A549 (cell line): ENCODE data around the gene PKP4. TPM values are rescaled to one million over a fixed set of nuclear protein-coding genes. Genes with fewer than 3 reads are reported as not detected.

Experiments used
- ATAC-seq, 2 experiments: fragments of 200-7000 bp in 1 of 2; fragments of >200 bp in 1 of 2; cut with Nextera tagmentation in 1 of 2; cut with Tn5 transposase in 1 of 2; 3 replicates each; pipeline versions ENCODE4 v1.8.0 to v1.9.1; 2018 to 2020; ENCODE audit warnings: mild to moderate bottlenecking in 1 of 2, moderate library complexity in 1 of 2
- CTCF ChIA-PET: fragments of 300-600 bp; sonication (Branson Sonifier 250); formaldehyde crosslinking; extraction: SDS; loops from one replicate; lab custom pipeline; 2021; ENCODE audit warnings: antibody characterized with exemption, inconsistent platforms; lab: Yijun Ruan, JAX
- POLR2A ChIA-PET: fragments of 350-600 bp; formaldehyde crosslinking; extraction: SDS; loops from one replicate; lab custom pipeline; 2021; ENCODE audit warnings: antibody characterized with exemption, inconsistent platforms; lab: Yijun Ruan, JAX
- DNase-seq, 2 experiments: peaks; one replicate each; pipeline versions ENCODE4 v3.0.0 to v3.0.0-alpha.2; 2011 to 2016; ENCODE audit warnings: low read depth in 1 of 2, low spot score in 1 of 2
- FAIRE-seq: peaks from 2 replicates; lab custom pipeline; 2011; peaks lifted over from hg19 to GRCh38; lab: Jason Lieb, UNC
- H3K27ac ChIP-seq, 2 experiments: fragments of >200 bp; sonication (Bioruptor Twin); formaldehyde crosslinking; 3 replicates each; pipeline ENCODE4 v1.5.1; 2016 to 2017
- H3K4me1 ChIP-seq: fragments of >200 bp; sonication (Bioruptor Twin); formaldehyde crosslinking; 3 replicates; pipeline ENCODE4 v1.6.1; 2016
- H3K4me2 ChIP-seq: fragments of >200 bp; sonication (Bioruptor Twin); formaldehyde crosslinking; 3 replicates; pipeline ENCODE4 v1.6.1; 2016
- H3K4me3 ChIP-seq: fragments of >200 bp; sonication (Bioruptor Twin); formaldehyde crosslinking; 3 replicates; pipeline ENCODE4 v1.5.1; 2016
- H3K9me3 ChIP-seq: fragments of >200 bp; sonication (Bioruptor Twin); formaldehyde crosslinking; 3 replicates; pipeline ENCODE4 v1.6.1; 2016
- CBX8 ChIP-seq: fragments of 200-600 bp; sonication (generic); IDR thresholded peaks from 2 replicates; pipeline ENCODE4 v1.6.1; 2016
- CEBPB ChIP-seq, 2 experiments: fragments of >200 bp in 1 of 2; sonication (Bioruptor Twin) in 1 of 2; formaldehyde crosslinking in 1 of 2; IDR thresholded peaks; 2 replicates each; pipeline ENCODE4 v1.6.1; 2012 to 2016
- CTCF ChIP-seq: fragments of >200 bp; sonication (Bioruptor Twin); formaldehyde crosslinking; IDR thresholded peaks from 3 replicates; pipeline ENCODE4 v1.5.1; 2016
- EHF ChIP-seq: fragments of 250-450 bp; sonication (Bioruptor Pico); IDR thresholded peaks from 2 replicates; pipeline ENCODE4 v1.5.0; 2020; ENCODE audit warnings: mild to moderate bottlenecking
- EHMT2 ChIP-seq: fragments of 200-600 bp; sonication (generic); IDR thresholded peaks from 2 replicates; pipeline ENCODE4 v1.6.1; 2016; ENCODE audit warnings: antibody characterized with exemption, low read depth, mild to moderate bottlenecking, moderate library complexity
- JUN ChIP-seq, 2 experiments: fragments of >200 bp; sonication (Bioruptor Twin); formaldehyde crosslinking; IDR thresholded peaks; 2 replicates in 1 of 2; 3 replicates in 1 of 2; pipeline ENCODE4 v1.6.1; 2016 to 2017
- MYC ChIP-seq: IDR thresholded peaks from 2 replicates; pipeline ENCODE4 v1.6.1; 2012; ENCODE audit warnings: mild to moderate bottlenecking, inconsistent platforms, low read length, improper control_type of control experiment, borderline replicate concordance
- NR3C1 ChIP-seq: fragments of >200 bp; sonication (Bioruptor Twin); formaldehyde crosslinking; IDR thresholded peaks from 3 replicates; pipeline ENCODE4 v1.6.1; 2017
- POLR2A ChIP-seq: IDR thresholded peaks from 2 replicates; pipeline ENCODE4 v1.6.1; 2012; ENCODE audit warnings: mild to moderate bottlenecking, low read length
- RCOR1 ChIP-seq: fragments of 150-350 bp; IDR thresholded peaks from 2 replicates; pipeline ENCODE4 v1.6.1; 2014; ENCODE audit warnings: antibody characterized with exemption, low read length, low read depth
- REST ChIP-seq: fragments of 200-600 bp; sonication (generic); IDR thresholded peaks from 2 replicates; pipeline ENCODE4 v1.6.1; 2016; ENCODE audit warnings: antibody characterized with exemption, mild to moderate bottlenecking, moderate library complexity
- SREBF2 ChIP-seq: fragments of 450-650 bp; IDR thresholded peaks from 2 replicates; pipeline ENCODE4 v1.6.1; 2014; ENCODE audit warnings: mild to moderate bottlenecking, moderate library complexity
- ZC3H11A ChIP-seq: fragments of 450-650 bp; IDR thresholded peaks from 2 replicates; pipeline ENCODE4 v1.6.1; 2014; ENCODE audit warnings: antibody characterized with exemption, mild to moderate bottlenecking
- ZNF302 ChIP-seq: fragments of 250-450 bp; sonication (Bioruptor Pico); IDR thresholded peaks from 2 replicates; pipeline ENCODE4 v1.9.0; 2021; ENCODE audit warnings: inconsistent platforms, mild to moderate bottlenecking, moderate library complexity
- WGBS: methylation state at CpG from one replicate; pipeline ENCODE4 v1.1.6; 2017; ENCODE audit errors: missing lambda C conversion rate; 5-methylcytosine and 5-hydroxymethylcytosine counted together
- polyA plus RNA-seq, 4 experiments: library from polyadenylated mRNA; depleted of rRNA in 3 of 4; stranded (reverse); fragments of >200 nt; fragmentation: RNase III in 1 of 4; extraction: RNeasy Plus Mini Kit Qiagen cat#74134 plus additional on column Dnase treatment in 1 of 4; gene quantifications; 2 replicates in 3 of 4; 3 replicates in 1 of 4; pipeline ENCODE4 v1.2.3, GENCODE V29; 2011 to 2017

PKP4 gene
- polyA plus RNA-seq, 2 of the 4 experiments (the other 2 are of a cell fraction) = 27.0 to 56.6 TPM

DNA sequence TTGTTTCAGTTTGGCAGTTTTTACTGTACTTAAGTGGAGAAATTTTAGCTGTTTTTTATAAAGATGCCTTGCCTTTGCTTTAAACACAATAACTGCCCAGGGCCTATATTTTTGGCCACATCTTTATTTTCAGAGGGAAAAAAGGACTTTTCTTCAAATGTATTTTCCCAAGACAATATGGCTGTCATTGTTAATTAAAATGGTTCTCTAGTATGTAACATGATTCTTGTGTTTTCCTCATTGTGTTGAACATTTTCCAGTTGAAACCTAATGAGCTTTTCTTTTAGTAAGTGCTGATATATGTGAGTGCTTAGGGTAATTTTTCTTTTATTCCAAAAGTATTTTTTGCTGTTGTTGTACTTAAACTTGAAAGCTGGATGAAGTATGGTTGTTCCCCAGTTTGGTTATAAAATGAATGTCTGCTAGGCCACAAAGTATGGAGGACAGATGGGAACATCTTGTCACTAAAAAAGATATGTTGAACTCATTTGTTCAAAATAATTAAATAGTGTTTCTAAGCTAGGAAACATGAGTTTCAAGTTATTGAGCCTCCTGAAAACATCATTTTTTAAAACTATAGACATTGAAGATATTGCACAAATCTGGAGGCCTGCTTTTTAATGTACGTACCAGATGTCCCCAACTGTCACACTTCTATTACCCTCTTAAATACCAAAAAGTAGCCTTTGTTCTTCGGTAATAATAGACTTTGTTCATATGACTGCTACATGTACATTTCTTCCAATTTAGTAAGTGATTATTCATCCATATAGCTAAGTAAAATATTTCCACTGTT lies 190.9 kb downstream of the PKP4 start:
- no peak for DNase-seq
- 88% methylated on average over 2 of the region's 2 CpGs for WGBS
- TF ChIP-seq CEBPB (IDR thresholded peaks at IDR 0.05) (0 out of 4 replicates have a peak, but pooled peaks of 1 of the 2 experiments have one; percentile 30), CBX8 (no peak)
- ChIA-PET CTCF (interaction anchor here (1.1 kb wide), 2 partner anchors 11 to 39 kb away, joined by 3 read pairs; no protein-coding TSS in a partner anchor), POLR2A (no interaction called here)
- no peaks in the 10 kb centered on the region for H3K9me3 ChIP-seq
- FAIRE-seq = no peak
- no peaks in the 10 kb centered on the region for H3K4me1 ChIP-seq
- H3K4me3 ChIP-seq = no peak overlapping the region
- ATAC-seq = no peak
- no peak overlapping the region for H3K4me2 ChIP-seq
- no peak overlapping the region for H3K27ac ChIP-seq

- 96% methylated on average over 2 of the region's 2 CpGs for WGBS
- ChIA-PET CTCF (interaction anchor here (0.6 to 1.6 kb wide), 2 partner anchors 104 to 373 kb away, joined by 3 to 6 read pairs; no protein-coding TSS in a partner anchor), POLR2A (no interaction called here)
- TF ChIP-seq JUN (IDR thresholded peaks at IDR 0.05) (no peak), POLR2A (no peak), EHMT2 (no peak), ZC3H11A (no peak), MYC (no peak)
- Histone ChIP-seq H3K4me3 (no peak overlapping the region), H3K9me3 (no peaks in the 10 kb centered on the region), H3K27ac (no peak overlapping the region), H3K4me2 (no peak overlapping the region), H3K4me1 (no peaks in the 10 kb centered on the region)
- no peak for FAIRE-seq
- ATAC-seq = no peak
- DNase-seq = no peak
Observed at GRCh38 chr2:158649846-158650245, 193.1 kb downstream of the PKP4 start.

GRCh38 chr2:158650646-158651357 lies 194.1 kb downstream of the PKP4 start:
- no peak for FAIRE-seq
- CTCF ChIA-PET = interaction anchor here (0.6 to 1.6 kb wide), 2 partner anchors 103 to 374 kb away, joined by 3 to 6 read pairs; no protein-coding TSS in a partner anchor

More at GRCh38 chr2:158650646-158651357, 194.1 kb downstream of the PKP4 start:
- H3K27ac ChIP-seq = no peak overlapping the region
- no peak overlapping the region for H3K4me3 ChIP-seq
- POLR2A ChIA-PET = no interaction called here
- H3K9me3 ChIP-seq = no peaks in the 10 kb centered on the region
- WGBS = 93% methylated on average over 3 of the region's 6 CpGs
- ATAC-seq (peak; percentile 74 to 75; a peak in 5 of 6 replicates), DNase-seq (no peak)
- H3K4me1 ChIP-seq = no peaks in the 10 kb centered on the region
- TF ChIP-seq EHMT2 (no peak), ZNF302 (CRISPR knock-in tag) (no peak), NR3C1 (no peak), EHF (CRISPR knock-in tag) (no peak), REST (no peak), CTCF (no peak), SREBF2 (no peak), RCOR1 (no peak)
- TF ChIP-seq, all 56 proteins: peak for 0
- H3K4me2 ChIP-seq = no peak overlapping the region
